Glutamatergic neuron (in vitro differentiated cells): ENCODE data around the gene MINPP1. TPM values are rescaled to one million over a fixed set of nuclear protein-coding genes. Genes with fewer than 3 reads are reported as not detected.

Experiments used
- DNase-seq: peaks from one replicate; pipeline ENCODE4 v3.0.0; 2022
- H3K27ac Mint-ChIP-seq: one replicate; pipeline ENCODE4 v1.8.0; 2020; ENCODE audit warnings: mild to moderate bottlenecking, mixed read lengths, inconsistent platforms; ENCODE audit not compliant: unreplicated experiment
- H3K27me3 Mint-ChIP-seq: one replicate; pipeline ENCODE4 v1.8.0; 2020; ENCODE audit warnings: mild to moderate bottlenecking, moderate library complexity, mixed read lengths, inconsistent platforms; ENCODE audit not compliant: unreplicated experiment
- H3K36me3 Mint-ChIP-seq: one replicate; pipeline ENCODE4 v1.8.0; 2020; ENCODE audit warnings: mild to moderate bottlenecking, mixed read lengths, inconsistent platforms; ENCODE audit not compliant: unreplicated experiment
- H3K4me1 Mint-ChIP-seq: one replicate; pipeline ENCODE4 v1.8.0; 2020; ENCODE audit warnings: mild to moderate bottlenecking, low read depth, mixed read lengths, inconsistent platforms; ENCODE audit not compliant: unreplicated experiment
- H3K4me3 Mint-ChIP-seq: one replicate; pipeline ENCODE4 v1.8.0; 2020; ENCODE audit warnings: mild to moderate bottlenecking, mixed read lengths, inconsistent platforms; ENCODE audit not compliant: unreplicated experiment
- H3K9me3 Mint-ChIP-seq: one replicate; pipeline ENCODE4 v1.8.0; 2020; ENCODE audit warnings: mild to moderate bottlenecking, moderate library complexity, mixed read lengths, inconsistent platforms; ENCODE audit not compliant: unreplicated experiment
- CTCF ChIP-seq: fragments of 200-600 bp; sonication (generic); IDR thresholded peaks from one replicate; pipeline ENCODE4 v1.5.0; 2021; ENCODE audit not compliant: partially characterized antibody, unreplicated experiment
- total RNA-seq: library from RNA; stranded (reverse); fragmentation: NEBNext Ultra II Directional; extraction: Animal tissue kit (Norgen Biotek cat#: 25700); gene quantifications from one replicate; pipeline ENCODE4 v1.2.1, GENCODE V29; 2021; ENCODE audit not compliant: unreplicated experiment

The MINPP1 gene
- total RNA-seq, 1 donor from 2014 or later, result 27.2 TPM

GRCh38 chr10:87532696-87533095 is 28.0 kb downstream of the MINPP1 start:
- H3K36me3 Mint-ChIP-seq, result peaks cover 20% of the 10 kb centered on the region
- peaks cover 5% of the 10 kb centered on the region for H3K9me3 Mint-ChIP-seq
- no peak overlapping the region for H3K4me3 Mint-ChIP-seq
- DNase-seq, result no peak
- H3K27ac Mint-ChIP-seq, result no peak overlapping the region
- H3K27me3 Mint-ChIP-seq, result peaks cover 2% of the 10 kb centered on the region
- peaks cover 3% of the 10 kb centered on the region for H3K4me1 Mint-ChIP-seq
- no peak for TF ChIP-seq CTCF

GRCh38 chr10:87534173-87534858 is 29.6 kb downstream of the MINPP1 start:
- DNase-seq, result no peak
- peaks cover 3% of the 10 kb centered on the region for H3K4me1 Mint-ChIP-seq
- H3K27me3 Mint-ChIP-seq, result peaks cover 2% of the 10 kb centered on the region
- H3K9me3 Mint-ChIP-seq, result peaks cover 3% of the 10 kb centered on the region
- no peak overlapping the region for H3K27ac Mint-ChIP-seq
- H3K4me3 Mint-ChIP-seq, result no peak overlapping the region
- H3K36me3 Mint-ChIP-seq, result peaks cover 11% of the 10 kb centered on the region
- TF ChIP-seq CTCF, result no peak

GRCh38 chr10:87538092-87539015 is 33.7 kb downstream of the MINPP1 start:
- Mint-ChIP-seq H3K27me3 (no peaks in the 10 kb centered on the region), H3K9me3 (no peaks in the 10 kb centered on the region), H3K27ac (no peak overlapping the region), H3K36me3 (peaks cover 19% of the 10 kb centered on the region), H3K4me3 (no peak overlapping the region), H3K4me1 (no peaks in the 10 kb centered on the region)
- DNase-seq, result no peak
- no peak for TF ChIP-seq CTCF

GRCh38 chr10:87541114-87541513 is 36.4 kb downstream of the MINPP1 start:
- H3K4me3 Mint-ChIP-seq, result no peak overlapping the region
- H3K27ac Mint-ChIP-seq, result no peak overlapping the region
- H3K36me3 Mint-ChIP-seq, result peaks cover 19% of the 10 kb centered on the region
- no peak for TF ChIP-seq CTCF
- H3K4me1 Mint-ChIP-seq, result peaks cover 2% of the 10 kb centered on the region
- no peak for DNase-seq
- no peaks in the 10 kb centered on the region for H3K27me3 Mint-ChIP-seq
- peaks cover 2% of the 10 kb centered on the region for H3K9me3 Mint-ChIP-seq

GRCh38 chr10:87544721-87545120 is 40.0 kb downstream of the MINPP1 start:
- H3K4me3 Mint-ChIP-seq, result no peak overlapping the region
- TF ChIP-seq CTCF, result no peak
- H3K4me1 Mint-ChIP-seq, result peaks cover 5% of the 10 kb centered on the region
- no peak overlapping the region for H3K27ac Mint-ChIP-seq
- peaks cover 19% of the 10 kb centered on the region for H3K36me3 Mint-ChIP-seq
- no peaks in the 10 kb centered on the region for H3K27me3 Mint-ChIP-seq
- DNase-seq, result no peak
- H3K9me3 Mint-ChIP-seq, result peaks cover 2% of the 10 kb centered on the region
